HepG2 (cell line): Measurements from ENCODE around the gene NME2. TPM values are rescaled to one million over a fixed set of nuclear protein-coding genes. Genes with fewer than 3 reads are reported as not detected.

Source experiments
- EP300 ChIP-seq, 3 experiments: sonication (generic) in 1 of 3; formaldehyde crosslinking in 1 of 3; IDR thresholded peaks; 2 replicates each; pipeline versions ENCODE4 v1.5.1 to v1.6.1; 2011 to 2020; ENCODE audit warnings: low read depth in 2 of 3, low read length in 2 of 3, borderline replicate concordance in 1 of 3, improper control_type of control experiment in 1 of 3, mild to moderate bottlenecking in 1 of 3, missing genetic modification reagents in 1 of 3, moderate library complexity in 1 of 3
- MED13 ChIP-seq: sonication (generic); formaldehyde crosslinking; IDR thresholded peaks from 2 replicates; pipeline ENCODE4 v1.5.0; 2020; ENCODE audit warnings: missing genetic modification reagents
- MEIS2 ChIP-seq: sonication (generic); formaldehyde crosslinking; IDR thresholded peaks from 2 replicates; pipeline ENCODE4 v1.9.0; 2021; ENCODE audit warnings: mild to moderate bottlenecking, missing genetic modification reagents
- MTF2 ChIP-seq: sonication (generic); formaldehyde crosslinking; IDR thresholded peaks from 2 replicates; pipeline ENCODE4 v1.5.0; 2020; ENCODE audit warnings: missing genetic modification reagents, borderline replicate concordance
- MXI1 ChIP-seq: IDR thresholded peaks from 3 replicates; pipeline ENCODE4 v1.6.1; 2012; ENCODE audit warnings: low read depth, low read length, inconsistent platforms, borderline replicate concordance
- MYNN ChIP-seq: sonication (generic); formaldehyde crosslinking; IDR thresholded peaks from 2 replicates; pipeline ENCODE4 v1.4.0; 2020; ENCODE audit warnings: mild to moderate bottlenecking, low read depth, missing genetic modification reagents
- RXRA ChIP-seq: sonication (generic); formaldehyde crosslinking; IDR thresholded peaks from 2 replicates; pipeline ENCODE4 v1.5.1; 2020; ENCODE audit warnings: missing genetic modification reagents
- SMC3 ChIP-seq: IDR thresholded peaks from 2 replicates; pipeline ENCODE4 v1.6.1; 2011; ENCODE audit warnings: low read length, improper control_type of control experiment
- STAG1 ChIP-seq: sonication (generic); formaldehyde crosslinking; IDR thresholded peaks from 2 replicates; pipeline ENCODE4 v1.4.0; 2020; ENCODE audit warnings: missing genetic modification reagents
- TBX3 ChIP-seq: fragments of 450-650 bp; IDR thresholded peaks from 2 replicates; pipeline ENCODE4 v1.6.1; 2017; ENCODE audit warnings: antibody characterized with exemption, mild to moderate bottlenecking, inconsistent platforms, borderline replicate concordance
- THYN1 ChIP-seq: sonication (generic); formaldehyde crosslinking; IDR thresholded peaks from 2 replicates; pipeline ENCODE4 v1.8.1; 2023; ENCODE audit warnings: low read depth, mild to moderate bottlenecking, moderate library complexity, missing genetic modification reagents, borderline replicate concordance
- ZBTB20 ChIP-seq: sonication (generic); formaldehyde crosslinking; IDR thresholded peaks from 2 replicates; pipeline ENCODE4 v1.8.1; 2023; ENCODE audit warnings: missing genetic modification reagents, low read depth, mild to moderate bottlenecking, borderline replicate concordance
- ZC3H4 ChIP-seq: sonication (generic); formaldehyde crosslinking; IDR thresholded peaks from 2 replicates; pipeline ENCODE4 v1.4.0; 2020; ENCODE audit warnings: missing genetic modification reagents, borderline replicate concordance
- ZNF20 ChIP-seq: sonication (generic); formaldehyde crosslinking; IDR thresholded peaks from 2 replicates; pipeline ENCODE4 v1.4.0; 2020; ENCODE audit warnings: mild to moderate bottlenecking, moderate library complexity, missing genetic modification reagents
- ZNF761 ChIP-seq: sonication (generic); formaldehyde crosslinking; conservative IDR thresholded peaks from 2 replicates; pipeline ENCODE4 v1.4.0; 2020; ENCODE audit warnings: mild to moderate bottlenecking, missing genetic modification reagents
- ZNF816 ChIP-seq: sonication (generic); formaldehyde crosslinking; IDR thresholded peaks from 2 replicates; pipeline ENCODE4 v1.8.0; 2022; ENCODE audit warnings: missing genetic modification reagents, mild to moderate bottlenecking, borderline replicate concordance
- ZNF841 ChIP-seq: sonication (generic); formaldehyde crosslinking; IDR thresholded peaks from 2 replicates; pipeline ENCODE4 v1.8.1; 2023; ENCODE audit warnings: missing genetic modification reagents, borderline replicate concordance
- ZZZ3 ChIP-seq: sonication (generic); formaldehyde crosslinking; IDR thresholded peaks from 2 replicates; pipeline ENCODE4 v1.4.0; 2020; ENCODE audit warnings: missing genetic modification reagents, mild to moderate bottlenecking, borderline replicate concordance
- polyA plus RNA-seq, 8 experiments: library from polyadenylated mRNA; depleted of rRNA in 3 of 8; stranded (reverse) in 7 of 8; unstranded in 1 of 8; fragments of >200 nt; fragmentation: Illumina TruSeq in 4 of 8; extraction: Trizol in 4 of 8; gene quantifications; 2 replicates each; pipeline versions ENCODE4 v1.2.1 to v1.2.3, GENCODE V29; 2011 to 2016; ENCODE audit warnings: low read depth in 4 of 8, missing spikeins in 1 of 8, mixed read lengths in 1 of 8; ENCODE audit not compliant: insufficient read depth in 1 of 8
- total RNA-seq, 5 experiments: library from RNA; depleted of rRNA; stranded (reverse); fragments of >200 nt; fragmentation: Illumina TruSeq; extraction: Trizol; gene quantifications; 2 replicates each; pipeline ENCODE4 v1.2.3, GENCODE V29; 2016; ENCODE audit warnings: low read depth in 1 of 5
- TF ChIP-seq, protein P1 (sequence below): sonication (generic); formaldehyde crosslinking; IDR thresholded peaks from 2 replicates; pipeline ENCODE4 v1.9.0; 2021; ENCODE audit warnings: missing genetic modification reagents, borderline replicate concordance
- TF ChIP-seq, protein P2 (sequence below): sonication (generic); formaldehyde crosslinking; IDR thresholded peaks from 2 replicates; pipeline ENCODE4 v1.4.0; 2020; ENCODE audit warnings: missing genetic modification reagents
- TF ChIP-seq, protein P3 (sequence below): sonication (generic); formaldehyde crosslinking; IDR thresholded peaks from 2 replicates; pipeline ENCODE4 v1.8.1; 2023; ENCODE audit warnings: mild to moderate bottlenecking, inconsistent platforms, moderate library complexity, missing genetic modification reagents, borderline replicate concordance
- TF ChIP-seq, protein P4 (sequence below): sonication (generic); formaldehyde crosslinking; IDR thresholded peaks from 2 replicates; pipeline ENCODE4 v1.4.0; 2020; ENCODE audit warnings: mild to moderate bottlenecking, missing genetic modification reagents

The NME2 gene
- total and polyA plus RNA-seq, 2 of the 13 experiments (the other 11 are each of a cell fraction or from before 2014, with no cell fraction given) = 790 to 1,213 TPM

DNA sequence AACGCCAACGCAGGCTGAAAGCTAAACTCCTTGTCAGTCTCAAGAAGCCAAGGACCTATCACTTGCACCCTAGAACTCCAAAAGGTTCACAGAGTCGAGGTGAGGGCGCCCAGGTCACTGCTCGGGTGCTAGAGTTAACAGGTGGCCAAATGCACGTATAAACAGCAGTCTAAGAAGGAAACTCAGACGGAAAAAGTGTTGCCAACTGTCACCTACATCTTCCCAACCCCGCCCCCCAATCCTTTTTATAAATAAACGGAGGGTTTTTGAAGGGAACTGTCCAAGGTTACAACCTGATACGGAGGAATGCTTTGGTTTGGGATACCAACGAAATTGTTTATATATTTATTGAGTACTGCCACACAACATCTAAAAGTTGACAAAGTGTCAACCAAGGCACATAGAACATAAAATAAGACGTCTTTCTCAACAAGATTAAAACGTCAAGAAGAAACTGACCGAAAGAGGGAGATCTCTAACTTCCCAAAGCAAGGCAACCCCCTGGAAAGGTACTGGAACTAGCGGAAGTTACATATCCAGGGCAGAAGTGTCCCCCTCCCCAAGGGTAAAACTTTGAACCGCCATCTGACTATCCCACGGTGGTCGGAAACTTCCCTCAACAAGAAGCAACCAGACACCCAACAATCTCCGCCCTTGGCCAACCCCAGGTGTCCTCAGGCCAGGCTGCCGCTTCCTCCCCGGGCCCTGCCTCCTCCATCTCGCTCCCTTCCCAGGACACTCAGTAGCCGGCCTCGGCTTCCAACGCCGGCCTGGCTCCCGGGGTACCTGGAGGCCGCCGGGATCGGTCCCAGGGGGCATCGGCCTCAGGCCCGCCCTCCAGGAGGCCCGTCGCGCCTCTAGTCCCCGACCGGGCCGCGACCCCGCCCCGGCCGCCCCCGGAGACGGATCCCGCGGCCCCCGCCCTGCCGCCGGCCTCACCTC, 46.5 kb upstream of the NME2 start (continued):
- TF ChIP-seq ZNF20 (CRISPR knock-in tag) (no peak), MEIS2 (no peak), MYNN (CRISPR knock-in tag) (no peak), ZNF761 (CRISPR knock-in tag) (0 out of 2 replicates have a peak, but pooled peaks have one; percentile 9), STAG1 (CRISPR knock-in tag) (peak; percentile 47), MXI1 (no peak), MED13 (0 out of 2 replicates have a peak, but pooled peaks have one; percentile 2), ZNF816 (0 out of 2 replicates have a peak, but pooled peaks have one; percentile 45), TBX3 (no peak), SMC3 (no peak), RXRA (no peak), THYN1 (CRISPR knock-in tag) (no peak), MTF2 (CRISPR knock-in tag) (no peak), ZNF841 (CRISPR knock-in tag) (no peak), ZC3H4 (CRISPR knock-in tag) (no peak), ZZZ3 (CRISPR knock-in tag) (no peak), EP300 (IDR thresholded peaks at IDR 0.05; ENCODE audit: low read depth in 2 of 2, low read length in 2 of 2) (no peak), EP300 (CRISPR knock-in tag; IDR thresholded peaks at IDR 0.05; ENCODE audit: borderline replicate concordance) (no peak), ZBTB20 (CRISPR knock-in tag) (no peak)
- TF ChIP-seq, protein P1, sequence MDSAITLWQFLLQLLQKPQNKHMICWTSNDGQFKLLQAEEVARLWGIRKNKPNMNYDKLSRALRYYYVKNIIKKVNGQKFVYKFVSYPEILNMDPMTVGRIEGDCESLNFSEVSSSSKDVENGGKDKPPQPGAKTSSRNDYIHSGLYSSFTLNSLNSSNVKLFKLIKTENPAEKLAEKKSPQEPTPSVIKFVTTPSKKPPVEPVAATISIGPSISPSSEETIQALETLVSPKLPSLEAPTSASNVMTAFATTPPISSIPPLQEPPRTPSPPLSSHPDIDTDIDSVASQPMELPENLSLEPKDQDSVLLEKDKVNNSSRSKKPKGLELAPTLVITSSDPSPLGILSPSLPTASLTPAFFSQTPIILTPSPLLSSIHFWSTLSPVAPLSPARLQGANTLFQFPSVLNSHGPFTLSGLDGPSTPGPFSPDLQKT (CRISPR knock-in tag) = no peak
- TF ChIP-seq, protein P2, sequence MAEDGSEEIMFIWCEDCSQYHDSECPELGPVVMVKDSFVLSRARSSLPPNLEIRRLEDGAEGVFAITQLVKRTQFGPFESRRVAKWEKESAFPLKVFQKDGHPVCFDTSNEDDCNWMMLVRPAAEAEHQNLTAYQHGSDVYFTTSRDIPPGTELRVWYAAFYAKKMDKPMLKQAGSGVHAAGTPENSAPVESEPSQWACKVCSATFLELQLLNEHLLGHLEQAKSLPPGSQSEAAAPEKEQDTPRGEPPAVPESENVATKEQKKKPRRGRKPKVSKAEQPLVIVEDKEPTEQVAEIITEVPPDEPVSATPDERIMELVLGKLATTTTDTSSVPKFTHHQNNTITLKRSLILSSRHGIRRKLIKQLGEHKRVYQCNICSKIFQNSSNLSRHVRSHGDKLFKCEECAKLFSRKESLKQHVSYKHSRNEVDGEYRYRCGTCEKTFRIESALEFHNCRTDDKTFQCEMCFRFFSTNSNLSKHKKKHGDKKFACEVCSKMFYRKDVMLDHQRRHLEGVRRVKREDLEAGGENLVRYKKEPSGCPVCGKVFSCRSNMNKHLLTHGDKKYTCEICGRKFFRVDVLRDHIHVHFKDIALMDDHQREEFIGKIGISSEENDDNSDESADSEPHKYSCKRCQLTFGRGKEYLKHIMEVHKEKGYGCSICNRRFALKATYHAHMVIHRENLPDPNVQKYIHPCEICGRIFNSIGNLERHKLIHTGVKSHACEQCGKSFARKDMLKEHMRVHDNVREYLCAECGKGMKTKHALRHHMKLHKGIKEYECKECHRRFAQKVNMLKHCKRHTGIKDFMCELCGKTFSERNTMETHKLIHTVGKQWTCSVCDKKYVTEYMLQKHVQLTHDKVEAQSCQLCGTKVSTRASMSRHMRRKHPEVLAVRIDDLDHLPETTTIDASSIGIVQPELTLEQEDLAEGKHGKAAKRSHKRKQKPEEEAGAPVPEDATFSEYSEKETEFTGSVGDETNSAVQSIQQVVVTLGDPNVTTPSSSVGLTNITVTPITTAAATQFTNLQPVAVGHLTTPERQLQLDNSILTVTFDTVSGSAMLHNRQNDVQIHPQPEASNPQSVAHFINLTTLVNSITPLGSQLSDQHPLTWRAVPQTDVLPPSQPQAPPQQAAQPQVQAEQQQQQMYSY (CRISPR knock-in tag) = no peak
- TF ChIP-seq, protein P3, sequence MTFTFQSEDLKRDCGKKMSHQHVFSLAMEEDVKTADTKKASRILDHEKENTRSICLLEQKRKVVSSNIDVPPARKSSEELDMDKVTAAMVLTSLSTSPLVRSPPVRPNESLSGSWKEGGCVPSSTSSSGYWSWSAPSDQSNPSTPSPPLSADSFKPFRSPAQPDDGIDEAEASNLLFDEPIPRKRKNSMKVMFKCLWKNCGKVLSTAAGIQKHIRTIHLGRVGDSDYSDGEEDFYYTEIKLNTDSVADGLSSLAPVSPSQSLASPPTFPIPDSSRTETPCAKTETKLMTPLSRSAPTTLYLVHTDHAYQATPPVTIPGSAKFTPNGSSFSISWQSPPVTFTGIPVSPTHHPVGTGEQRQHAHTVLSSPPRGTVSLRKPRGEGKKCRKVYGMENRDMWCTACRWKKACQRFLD (CRISPR knock-in tag) = no peak; the same call in 1 of the 2 replicates
- TF ChIP-seq, protein P4, sequence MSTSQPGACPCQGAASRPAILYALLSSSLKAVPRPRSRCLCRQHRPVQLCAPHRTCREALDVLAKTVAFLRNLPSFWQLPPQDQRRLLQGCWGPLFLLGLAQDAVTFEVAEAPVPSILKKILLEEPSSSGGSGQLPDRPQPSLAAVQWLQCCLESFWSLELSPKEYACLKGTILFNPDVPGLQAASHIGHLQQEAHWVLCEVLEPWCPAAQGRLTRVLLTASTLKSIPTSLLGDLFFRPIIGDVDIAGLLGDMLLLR = no peak; the same call in 1 of the 2 replicates
